Vagina (tissue), 2 donors: ENCODE measurements around the gene TNIP2.
A peak's percentile ranks its signal among the peaks of the same experiment; 100 is the strongest.

ENCODE experiments used
- CTCF ChIP-seq, 3 experiments: fragments of 450-650 bp in 2 of 3; fragments of 200-600 bp in 1 of 3; sonication (generic) in 1 of 3; IDR thresholded peaks; one replicate each; pipeline ENCODE4 v1.5.1; 2017 to 2019; ENCODE audit warnings: antibody characterized with exemption in 3 of 3, mild to moderate bottlenecking in 2 of 3, moderate library complexity in 2 of 3
- POLR2A ChIP-seq, 2 donors: fragments of 450-650 bp; IDR thresholded peaks; one replicate each; pipeline ENCODE4 v1.6.1; 2017; ENCODE audit warnings: antibody characterized with exemption in 2 of 2, mild to moderate bottlenecking in 2 of 2, moderate library complexity in 2 of 2
- POLR2AphosphoS5 ChIP-seq, 2 donors: sonication (generic); formaldehyde crosslinking; IDR thresholded peaks; one replicate each; pipeline ENCODE4 v1.9.0; 2017; ENCODE audit warnings: antibody characterized with exemption in 2 of 2, mild to moderate bottlenecking in 2 of 2, low read depth in 1 of 2; ENCODE audit not compliant: insufficient read depth in 1 of 2

GRCh38 chr4:2792711-2793585, 36.8 kb upstream of the TNIP2 start, which contains the start of gene SH3BP2:
- TF ChIP-seq CTCF (IDR thresholded peaks at IDR 0.05) (no peak), POLR2A (IDR thresholded peaks at IDR 0.05) (peak in 1 of 2 donors; percentile 34), POLR2AphosphoS5 (IDR thresholded peaks at IDR 0.05; ENCODE audit: insufficient read depth in 1 of 2, low read depth in 1 of 2) (no peak)
